GM19035 (cell line): ENCODE data around the gene CACNA2D4.

Experiments
- ATAC-seq: cut with Tn5 transposase; IDR thresholded peaks from one replicate; pipeline ENCODE4 v1.9.1; 2021; ENCODE audit not compliant: unreplicated experiment

The CACNA2D4 gene

DNA sequence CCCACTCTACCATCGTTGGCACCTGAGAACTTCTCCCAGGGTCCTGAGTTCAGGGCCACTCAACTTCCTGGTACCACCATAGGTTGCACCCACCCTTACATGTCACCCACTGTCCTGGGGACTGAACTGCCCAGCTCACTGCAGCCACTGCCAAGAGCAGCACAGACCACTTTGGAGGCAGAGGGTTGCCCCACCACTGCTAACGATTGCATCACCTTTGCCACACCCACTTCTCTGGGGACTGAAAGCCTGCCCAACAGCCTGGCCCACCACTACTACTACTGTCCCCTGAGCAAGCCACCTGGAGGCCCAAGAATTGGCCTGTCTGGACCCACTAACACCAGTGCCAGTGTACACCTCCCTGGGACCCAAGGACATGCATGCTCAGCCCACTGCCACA, 27.6 kb downstream of the CACNA2D4 start:
- ATAC-seq: no peak

- no peak for ATAC-seq
Measured at GRCh38 chr12:1890119-1890703, 28.2 kb downstream of the CACNA2D4 start.

- ATAC-seq: no peak
Measured at GRCh38 chr12:1888923-1889322, 29.5 kb downstream of the CACNA2D4 start.

GRCh38 chr12:1886396-1887008, 31.9 kb downstream of the CACNA2D4 start:
- ATAC-seq: no peak

GRCh38 chr12:1885599-1886245, 32.7 kb downstream of the CACNA2D4 start:
- no peak for ATAC-seq

DNA sequence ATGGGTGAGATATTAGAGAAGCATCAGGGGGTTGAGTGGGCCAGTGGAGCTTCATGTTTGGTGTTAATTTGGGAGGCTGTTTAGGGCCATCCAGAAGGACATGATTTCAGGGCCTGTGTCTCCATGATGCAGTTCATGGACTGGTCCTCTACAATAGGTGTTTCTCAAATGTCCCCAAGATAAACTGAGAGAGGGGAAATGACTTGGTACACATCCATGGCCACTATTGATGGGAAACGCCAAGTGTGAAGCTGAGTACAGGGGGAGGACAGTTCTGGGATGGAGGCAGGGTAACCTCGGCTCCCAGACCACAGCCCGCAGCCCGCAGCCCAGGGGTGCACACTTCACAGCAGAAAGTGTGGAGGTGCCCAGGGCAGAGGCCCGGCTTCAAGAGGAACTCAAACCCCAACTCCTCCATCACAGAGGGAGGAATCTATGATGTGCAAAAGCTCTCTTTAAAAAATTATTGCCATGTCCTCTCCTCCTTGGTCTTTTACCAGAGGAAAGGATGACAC, 33.3 kb downstream of the CACNA2D4 start:
- ATAC-seq: no peak

GRCh38 chr12:1884651-1885050, 33.8 kb downstream of the CACNA2D4 start:
- no peak for ATAC-seq

DNA sequence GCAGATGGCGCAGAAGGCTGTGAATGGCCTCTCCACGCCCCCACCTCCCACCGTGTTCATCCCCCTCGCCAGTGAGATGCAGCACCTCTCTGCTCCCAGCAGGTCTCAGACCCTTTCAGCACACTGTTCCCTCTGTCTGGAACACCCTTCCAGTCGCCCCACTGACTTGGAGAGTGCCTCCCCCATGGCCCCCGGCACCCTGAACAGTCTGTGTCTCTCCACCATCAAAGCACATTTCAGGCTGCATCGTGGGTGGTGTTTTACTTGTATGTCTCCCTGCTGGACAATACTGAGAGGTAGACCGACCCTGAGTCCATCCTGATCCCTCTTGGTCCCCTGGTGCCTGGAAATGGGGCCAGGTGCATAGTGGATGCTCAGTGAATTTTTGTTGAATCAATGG, 34.9 kb downstream of the CACNA2D4 start:
- no peak for ATAC-seq

DNA sequence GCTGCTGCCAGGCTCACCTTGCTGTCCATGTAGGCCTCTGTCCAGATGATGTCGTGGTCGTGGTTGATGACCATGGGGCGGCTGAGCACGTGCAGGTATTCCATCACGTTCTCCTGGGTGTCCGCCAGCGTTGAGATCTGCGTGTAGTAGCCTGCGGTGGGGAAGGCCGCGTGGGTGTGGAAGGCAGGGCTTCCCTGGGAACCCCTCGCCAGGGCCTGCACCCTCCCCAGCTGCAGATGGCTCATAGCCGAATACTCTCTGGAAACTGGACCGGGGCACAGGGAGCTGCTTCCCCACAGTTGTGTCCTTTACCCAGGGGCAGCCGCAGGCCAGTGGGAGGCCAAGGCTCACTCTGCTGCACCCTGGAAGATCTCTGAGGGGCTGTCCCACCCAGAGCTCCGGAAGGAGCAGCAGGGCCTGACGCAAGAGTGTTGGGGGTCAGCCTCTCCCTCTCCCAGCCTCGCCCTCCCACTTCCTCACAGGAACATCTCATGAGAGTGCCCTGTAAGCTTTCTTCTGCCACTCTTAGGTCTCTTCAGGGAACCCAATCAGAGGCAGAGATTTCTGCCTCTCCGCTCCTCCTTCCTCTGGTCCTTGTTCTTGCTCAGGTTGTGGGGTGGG, 35.5 kb downstream of the CACNA2D4 start:
- no peak for ATAC-seq

GRCh38 chr12:1882405-1882804, 36.0 kb downstream of the CACNA2D4 start:
- ATAC-seq: no peak

- ATAC-seq: no peak
Measured at GRCh38 chr12:1881936-1882335, 36.5 kb downstream of the CACNA2D4 start.

GRCh38 chr12:1881301-1881700, 37.2 kb downstream of the CACNA2D4 start:
- ATAC-seq: no peak

DNA sequence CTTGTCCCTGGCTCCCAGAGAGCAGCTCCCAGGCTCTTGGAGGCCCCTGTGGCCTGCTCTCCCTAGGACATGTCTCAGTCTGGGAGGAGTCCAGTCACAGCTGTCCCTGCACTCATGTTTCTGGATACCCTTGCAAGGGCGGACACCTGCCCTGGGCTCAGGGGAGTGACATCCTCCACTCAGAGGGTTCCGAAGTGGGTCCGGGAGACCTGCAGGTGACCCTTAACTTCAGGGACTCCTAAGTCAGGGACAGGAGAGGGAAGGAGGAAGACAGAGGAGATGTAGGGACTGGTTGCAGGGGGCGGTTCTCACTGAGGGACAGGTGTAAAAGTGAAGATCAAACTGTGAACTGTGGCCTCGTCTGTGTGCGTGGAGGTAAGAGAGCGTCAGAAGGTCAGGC, 37.6 kb downstream of the CACNA2D4 start:
- no peak for ATAC-seq

- ATAC-seq: no peak
Measured at GRCh38 chr12:1880153-1880845, 38.2 kb downstream of the CACNA2D4 start.

DNA sequence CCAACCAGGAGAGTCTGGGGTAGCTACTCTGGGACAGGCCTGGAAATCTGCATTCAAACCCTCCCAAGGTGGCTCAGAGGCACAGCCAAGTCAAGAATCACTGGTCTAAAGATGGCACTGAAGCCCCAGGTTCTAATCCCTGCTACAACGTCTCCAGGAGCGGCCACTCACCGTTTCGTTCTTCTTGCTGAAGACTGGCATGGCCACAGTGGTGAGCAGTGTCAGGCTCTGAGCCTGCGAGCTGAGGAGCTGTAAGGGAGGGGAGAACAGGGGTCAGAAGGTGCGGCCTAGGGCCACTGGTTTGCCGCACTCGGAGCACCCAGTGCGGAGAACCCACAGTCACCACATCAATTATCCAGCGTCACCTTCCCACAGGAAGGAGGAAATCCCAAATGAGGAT, 38.8 kb downstream of the CACNA2D4 start:
- ATAC-seq: no peak

- ATAC-seq: no peak
Measured at GRCh38 chr12:1878695-1879094, 39.8 kb downstream of the CACNA2D4 start.

DNA sequence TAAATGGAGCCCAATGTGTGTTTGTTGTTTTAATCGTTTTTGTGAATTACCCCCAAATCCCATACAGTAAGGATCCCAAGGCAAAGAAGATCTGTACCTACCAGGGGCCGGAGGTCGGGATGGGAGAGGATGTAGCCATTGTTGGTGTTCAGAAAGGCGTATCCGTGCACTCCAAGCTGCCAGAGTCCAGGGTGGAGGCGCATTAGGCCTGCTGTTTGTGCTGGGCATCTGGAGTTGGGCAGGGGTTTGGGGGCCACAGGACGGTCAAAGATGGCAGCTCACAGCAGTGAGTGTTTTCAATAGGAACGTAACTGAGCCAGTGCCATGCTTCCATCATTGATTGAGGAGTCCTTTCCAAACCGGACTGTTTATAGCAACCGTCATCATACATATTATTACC, 40.2 kb downstream of the CACNA2D4 start:
- ATAC-seq: no peak

DNA sequence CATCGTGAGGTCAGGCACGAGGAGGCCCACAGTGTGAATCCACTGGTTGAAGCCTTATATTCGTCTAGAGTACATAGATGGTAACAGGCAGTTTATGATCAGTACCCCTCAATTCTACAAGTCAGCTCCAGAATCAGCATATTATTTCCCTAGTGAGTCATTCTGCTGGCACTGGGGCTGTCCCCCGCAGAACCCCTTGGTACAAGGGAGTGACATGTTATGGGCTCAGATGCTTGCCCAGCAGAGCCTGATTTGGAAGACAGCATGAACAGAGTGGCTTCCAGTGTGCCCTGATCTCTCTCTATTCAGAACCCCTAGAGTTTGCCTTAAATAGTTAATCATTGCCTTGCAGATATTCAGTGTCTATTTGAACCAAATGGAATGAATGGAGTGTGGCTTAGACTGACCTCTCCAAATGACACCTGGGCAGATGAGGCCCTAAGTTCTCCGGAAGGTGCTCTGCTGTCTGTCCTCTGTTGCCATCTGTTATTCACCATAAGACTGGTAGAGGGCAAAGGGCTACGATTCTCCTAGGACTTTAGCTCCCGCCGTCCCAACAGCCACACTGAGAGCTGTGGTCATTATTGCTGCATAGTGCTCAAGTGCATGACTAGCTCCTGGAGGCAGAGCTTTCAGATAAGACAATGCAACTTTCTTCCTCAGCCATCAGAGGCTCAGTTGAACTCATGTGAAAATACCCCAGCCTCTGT, 41.1 kb downstream of the CACNA2D4 start:
- no peak for ATAC-seq

- no peak for ATAC-seq
Measured at GRCh38 chr12:1876086-1876485, 42.4 kb downstream of the CACNA2D4 start.

DNA sequence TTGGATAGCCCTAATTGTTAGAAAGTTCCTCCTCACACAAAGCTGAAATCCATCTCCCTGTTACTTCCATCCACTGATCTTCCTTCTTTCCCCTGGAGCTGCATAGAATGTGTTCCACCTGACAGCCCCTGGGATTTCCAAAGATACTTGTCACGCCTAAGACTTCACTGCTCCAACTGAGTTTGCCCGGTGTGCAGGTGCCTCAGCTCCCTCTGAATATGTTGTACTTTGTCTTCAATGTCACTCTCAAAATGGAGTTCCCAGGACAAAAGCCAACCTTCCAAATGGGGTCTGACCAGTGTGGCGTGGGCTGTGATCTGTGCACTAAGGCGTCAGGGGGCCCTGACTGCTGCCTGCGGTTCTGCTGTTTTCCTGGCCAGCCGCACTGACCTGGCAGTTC, 42.8 kb downstream of the CACNA2D4 start:
- no peak for ATAC-seq
